HepG2 (cell line): ENCODE data around the gene FBXO2.

Source experiments
- HCFC1 ChIP-seq: fragments of 150-350 bp; IDR thresholded peaks from 2 replicates; pipeline ENCODE4 v1.6.1; 2014; ENCODE audit warnings: low read depth, low read length
- PLSCR1 ChIP-seq: sonication (generic); formaldehyde crosslinking; IDR thresholded peaks from 2 replicates; pipeline ENCODE4 v1.5.0; 2020; ENCODE audit warnings: missing genetic modification reagents, mild to moderate bottlenecking, borderline replicate concordance
- TCF12 ChIP-seq, 2 experiments: fragments of 450-650 bp in 1 of 2; sonication (generic) in 1 of 2; formaldehyde crosslinking in 1 of 2; IDR thresholded peaks; 2 replicates each; pipeline versions ENCODE4 v1.6.1 to v1.8.0; 2017 to 2022; ENCODE audit warnings: antibody characterized with exemption in 1 of 2, mild to moderate bottlenecking in 1 of 2, missing genetic modification reagents in 1 of 2, moderate library complexity in 1 of 2

- TF ChIP-seq TCF12 (IDR thresholded peaks at IDR 0.05) (no peak), TCF12 (CRISPR knock-in tag; IDR thresholded peaks at IDR 0.05) (no peak), HCFC1 (no peak), PLSCR1 (CRISPR knock-in tag) (no peak)
These were observed 39.7 kb upstream of the FBXO2 start for GRCh38 chr1:11693917-11694316.
